Upper lobe of left lung (tissue), 6 donors: ENCODE data around the gene KCNJ6. TPM values are rescaled to one million over a fixed set of nuclear protein-coding genes. Genes with fewer than 3 reads are reported as not detected.

ENCODE experiments used
- ATAC-seq, 2 donors: fragments of 200-7000 bp; cut with Tn5 transposase; one replicate each; pipeline ENCODE4 v1.9.1; 2022; ENCODE audit warnings: mild to moderate bottlenecking in 2 of 2, moderate library complexity in 2 of 2; ENCODE audit not compliant: low FRiP score in 2 of 2
- DNase-seq, 2 donors: peaks; one replicate each; pipeline ENCODE4 v3.0.0-alpha.2; 2019 to 2020
- H3K27ac ChIP-seq, 4 donors: fragments of 200-600 bp; sonication (generic); one replicate each; pipeline ENCODE4 v1.5.1; 2016 to 2019
- H3K27me3 ChIP-seq, 4 donors: fragments of 200-600 bp; sonication (generic); one replicate each; pipeline ENCODE4 v1.5.1; 2017 to 2019
- H3K36me3 ChIP-seq, 4 donors: fragments of 200-600 bp; sonication (generic); one replicate each; pipeline ENCODE4 v1.5.1; 2016 to 2019
- H3K4me1 ChIP-seq, 4 donors: fragments of 200-600 bp; sonication (generic); one replicate each; pipeline ENCODE4 v1.5.1; 2018 to 2019
- H3K4me3 ChIP-seq, 4 donors: fragments of 200-600 bp; sonication (generic); one replicate each; pipeline ENCODE4 v1.5.1; 2017 to 2019; ENCODE audit warnings: mild to moderate bottlenecking in 2 of 4, moderate library complexity in 1 of 4
- H3K9me3 ChIP-seq, 4 donors: fragments of 200-600 bp; sonication (generic); one replicate each; pipeline ENCODE4 v1.5.1; 2018 to 2019
- CTCF ChIP-seq, 6 experiments: fragments of 450-650 bp in 4 of 6; fragments of 200-600 bp in 2 of 6; sonication (generic) in 2 of 6; IDR thresholded peaks; one replicate each; pipeline ENCODE4 v1.5.1; 2016 to 2019; ENCODE audit warnings: antibody characterized with exemption in 6 of 6
- EP300 ChIP-seq, 4 donors: sonication (generic); formaldehyde crosslinking; IDR thresholded peaks; one replicate each; pipeline ENCODE4 v1.5.1; 2017; ENCODE audit warnings: antibody characterized with exemption in 4 of 4, control low read depth in 2 of 4
- POLR2A ChIP-seq, 4 donors: fragments of 450-650 bp; IDR thresholded peaks; one replicate each; pipeline ENCODE4 v1.5.1; 2016 to 2017; ENCODE audit warnings: antibody characterized with exemption in 4 of 4, mild to moderate bottlenecking in 2 of 4
- POLR2AphosphoS5 ChIP-seq, 2 donors: sonication (generic); formaldehyde crosslinking; IDR thresholded peaks; one replicate each; pipeline ENCODE4 v1.5.1; 2017; ENCODE audit warnings: antibody characterized with exemption in 2 of 2
- WGBS, 2 donors: methylation state at CpG; one replicate each; pipeline ENCODE4 v1.1.5; 2017 to 2018; 5-methylcytosine and 5-hydroxymethylcytosine counted together
- total RNA-seq, 6 donors: library from RNA; depleted of rRNA in 4 of 6; stranded (reverse); fragments of >200 nt in 4 of 6; gene quantifications; one replicate each; pipeline versions ENCODE4 v1.1.0 to v1.2.1, GENCODE V29; 2016 to 2021
- donor health status: DM: no; HTN: no; CAD: no; lungs with moderate emphysema.
- donor health status: DM: no; HTN: yes; CAD: no; lungs with severe emphysema.

Gene KCNJ6
- total RNA-seq, 6 donors from 2014 or later = 0.06 to 0.15 TPM; not detected in 4

GRCh38 chr21:37843191-37843590 lies 73.1 kb downstream of the KCNJ6 start:
- ATAC-seq = no peak
- DNase-seq = no peak
- Histone ChIP-seq H3K36me3 (no peaks in the 10 kb centered on the region), H3K27ac (no peak overlapping the region), H3K4me3 (no peak overlapping the region), H3K4me1 (peaks cover 0 to 4% (median 0%) of the 10 kb centered on the region in 4 donors), H3K9me3 (no peaks in the 10 kb centered on the region), H3K27me3 (no peaks in the 10 kb centered on the region)
- TF ChIP-seq CTCF (IDR thresholded peaks at IDR 0.05) (no peak), EP300 (IDR thresholded peaks at IDR 0.05) (no peak), POLR2A (IDR thresholded peaks at IDR 0.05) (no peak), POLR2AphosphoS5 (IDR thresholded peaks at IDR 0.05) (no peak)
- 85 to 95% methylated on average over 1 of the region's 1 CpG for WGBS, 2 donors

- no peak for TF ChIP-seq POLR2AphosphoS5 (IDR thresholded peaks at IDR 0.05)
- no peak for TF ChIP-seq CTCF (IDR thresholded peaks at IDR 0.05)
- TF ChIP-seq EP300 (IDR thresholded peaks at IDR 0.05) = no peak
- TF ChIP-seq POLR2A (IDR thresholded peaks at IDR 0.05) = no peak
- Histone ChIP-seq H3K27me3 (no peaks in the 10 kb centered on the region), H3K27ac (no peak overlapping the region), H3K36me3 (no peaks in the 10 kb centered on the region), H3K9me3 (no peaks in the 10 kb centered on the region), H3K4me1 (peaks cover 0 to 4% (median 0%) of the 10 kb centered on the region in 4 donors), H3K4me3 (no peak overlapping the region)
- ATAC-seq = peak in 1 of 2 donors; percentile 51
- DNase-seq = no peak
- 72 to 79% methylated on average over 14 of the region's 14 CpGs for WGBS, 2 donors
Observed at GRCh38 chr21:37842163-37842919, 73.9 kb downstream of the KCNJ6 start.

- Histone ChIP-seq H3K27ac (no peak overlapping the region), H3K27me3 (no peaks in the 10 kb centered on the region), H3K4me3 (no peak overlapping the region), H3K4me1 (no peaks in the 10 kb centered on the region), H3K9me3 (no peaks in the 10 kb centered on the region), H3K36me3 (no peaks in the 10 kb centered on the region)
- 90 to 99% methylated on average over 3 of the region's 3 CpGs for WGBS, 2 donors
- ATAC-seq (no peak), DNase-seq (no peak)
- TF ChIP-seq POLR2AphosphoS5 (IDR thresholded peaks at IDR 0.05) = no peak
- no peak for TF ChIP-seq CTCF (IDR thresholded peaks at IDR 0.05)
- TF ChIP-seq POLR2A (IDR thresholded peaks at IDR 0.05) = no peak
- no peak for TF ChIP-seq EP300 (IDR thresholded peaks at IDR 0.05)
Observed at GRCh38 chr21:37837381-37837780, 78.9 kb downstream of the KCNJ6 start.

GRCh38 chr21:37835481-37835880 lies 80.8 kb downstream of the KCNJ6 start:
- H3K9me3 ChIP-seq = no peaks in the 10 kb centered on the region

More at GRCh38 chr21:37835481-37835880, 80.8 kb downstream of the KCNJ6 start:
- TF ChIP-seq POLR2A (IDR thresholded peaks at IDR 0.05) (no peak), POLR2AphosphoS5 (IDR thresholded peaks at IDR 0.05) (no peak), CTCF (IDR thresholded peaks at IDR 0.05) (no peak), EP300 (IDR thresholded peaks at IDR 0.05) (no peak)
- H3K4me1 ChIP-seq = no peaks in the 10 kb centered on the region
- no peaks in the 10 kb centered on the region for H3K27me3 ChIP-seq
- no peak for DNase-seq
- H3K27ac ChIP-seq = no peak overlapping the region
- no peak overlapping the region for H3K4me3 ChIP-seq
- 79 to 91% methylated on average over 3 of the region's 3 CpGs for WGBS, 2 donors
- ATAC-seq = no peak
- no peaks in the 10 kb centered on the region for H3K36me3 ChIP-seq
